Measurements from ENCODE around the gene KCNQ1.
A peak's percentile ranks its signal among the peaks of the same experiment; 100 is the strongest.

KCNQ1 gene

GRCh38 chr11:2511421-2512369 is 66.9 kb downstream of the KCNQ1 start:
- peak in 1 of 2 donors; percentile 6 for DNase-seq

GRCh38 chr11:2512431-2513407 is 67.9 kb downstream of the KCNQ1 start:
- peak in 1 of 2 donors; percentile 12 for DNase-seq

- peak in 1 of 2 donors; percentile 8 for DNase-seq
Measured at GRCh38 chr11:2513441-2513840, 68.6 kb downstream of the KCNQ1 start.

- DNase-seq: peak in 1 of 2 donors; percentile 6
Measured at GRCh38 chr11:2515401-2516275, 70.8 kb downstream of the KCNQ1 start.

- peak in 1 of 2 donors; percentile 6 for DNase-seq
Measured at GRCh38 chr11:2516276-2517015, 71.6 kb downstream of the KCNQ1 start.

- DNase-seq: peak in 1 of 2 donors; percentile 8
Measured at GRCh38 chr11:2517016-2517385, 72.2 kb downstream of the KCNQ1 start.

- peak in 1 of 2 donors; percentile 8 for DNase-seq
Measured at GRCh38 chr11:2517386-2518064, 72.7 kb downstream of the KCNQ1 start.

- peak in 1 of 2 donors; percentile 8 for DNase-seq
Measured at GRCh38 chr11:2518111-2518982, 73.5 kb downstream of the KCNQ1 start.

- peak in 1 of 2 donors; percentile 12 for DNase-seq
Measured at GRCh38 chr11:2518983-2519340, 74.2 kb downstream of the KCNQ1 start.

- DNase-seq: no peak
Measured at GRCh38 chr11:2519517-2519861, 74.7 kb downstream of the KCNQ1 start.

GRCh38 chr11:2519862-2520735 is 75.3 kb downstream of the KCNQ1 start:
- DNase-seq: peak in 1 of 2 donors; percentile 11

GRCh38 chr11:2520736-2521035 is 75.9 kb downstream of the KCNQ1 start:
- no peak for DNase-seq

- peak in 1 of 2 donors; percentile 5 for DNase-seq
Measured at GRCh38 chr11:2521081-2521732, 76.4 kb downstream of the KCNQ1 start.

GRCh38 chr11:2521733-2522630 is 77.2 kb downstream of the KCNQ1 start:
- DNase-seq: peak in 1 of 2 donors; percentile 9

GRCh38 chr11:2522631-2523255 is 77.9 kb downstream of the KCNQ1 start:
- DNase-seq: peak in 1 of 2 donors; percentile 11

GRCh38 chr11:2523821-2524391 is 79.1 kb downstream of the KCNQ1 start:
- peak in 1 of 2 donors; percentile 11 for DNase-seq
